WTC11 (cell line): ENCODE data around the gene COBL.

ENCODE experiments used
- CREB1 ChIP-seq: sonication (generic); formaldehyde crosslinking; IDR thresholded peaks from 2 replicates; pipeline ENCODE4 v1.8.0; 2023; ENCODE audit warnings: mild to moderate bottlenecking, missing genetic modification reagents
- ETV6 ChIP-seq: sonication (generic); formaldehyde crosslinking; IDR thresholded peaks from 2 replicates; pipeline ENCODE4 v1.8.1; 2022; ENCODE audit warnings: mild to moderate bottlenecking, missing genetic modification reagents
- IRF1 ChIP-seq: sonication (generic); formaldehyde crosslinking; IDR thresholded peaks from 2 replicates; pipeline ENCODE4 v1.8.0; 2023; ENCODE audit warnings: missing genetic modification reagents
- JAZF1 ChIP-seq: fragments of 250-450 bp; sonication (Bioruptor Pico); IDR thresholded peaks from 2 replicates; pipeline ENCODE4 v1.9.0; 2021; ENCODE audit warnings: moderate library complexity, mild to moderate bottlenecking, inconsistent platforms
- NFE2L1 ChIP-seq: sonication (generic); formaldehyde crosslinking; IDR thresholded peaks from 2 replicates; pipeline ENCODE4 v1.8.1; 2023; ENCODE audit warnings: missing genetic modification reagents
- NR2C2 ChIP-seq: sonication (generic); formaldehyde crosslinking; IDR thresholded peaks from 2 replicates; pipeline ENCODE4 v1.8.0; 2022; ENCODE audit warnings: mild to moderate bottlenecking, missing genetic modification reagents
- RELA ChIP-seq: sonication (generic); formaldehyde crosslinking; IDR thresholded peaks from 2 replicates; pipeline ENCODE4 v1.8.1; 2022; ENCODE audit warnings: missing genetic modification reagents, mild to moderate bottlenecking, borderline replicate concordance
- SP1 ChIP-seq: sonication (generic); formaldehyde crosslinking; conservative IDR thresholded peaks from 2 replicates; pipeline ENCODE4 v1.8.1; 2022; ENCODE audit warnings: missing genetic modification reagents
- USF1 ChIP-seq: sonication (generic); formaldehyde crosslinking; IDR thresholded peaks from 2 replicates; pipeline ENCODE4 v1.8.0; 2022; ENCODE audit warnings: mild to moderate bottlenecking, missing genetic modification reagents
- ZNF138 ChIP-seq: sonication (generic); formaldehyde crosslinking; conservative IDR thresholded peaks from 2 replicates; pipeline ENCODE4 v1.8.1; 2022; ENCODE audit warnings: mild to moderate bottlenecking, moderate library complexity, missing genetic modification reagents
- ZNF263 ChIP-seq: sonication (generic); formaldehyde crosslinking; IDR thresholded peaks from 2 replicates; pipeline ENCODE4 v1.8.1; 2022; ENCODE audit warnings: low read depth, mild to moderate bottlenecking, moderate library complexity, missing genetic modification reagents
- TF ChIP-seq, protein P1 (sequence below): fragments of 200-600 bp; IDR thresholded peaks from 2 replicates; pipeline ENCODE4 v1.8.0; 2022; ENCODE audit warnings: antibody characterized with exemption
- TF ChIP-seq, protein P2 (sequence below): sonication (generic); formaldehyde crosslinking; IDR thresholded peaks from 2 replicates; pipeline ENCODE4 v1.8.1; 2023; ENCODE audit warnings: mild to moderate bottlenecking, moderate library complexity, missing genetic modification reagents
- TF ChIP-seq, protein P3 (sequence below): sonication (generic); formaldehyde crosslinking; IDR thresholded peaks from 2 replicates; pipeline ENCODE4 v1.8.1; 2023; ENCODE audit warnings: mild to moderate bottlenecking, missing genetic modification reagents, moderate library complexity

- TF ChIP-seq, protein P1, sequence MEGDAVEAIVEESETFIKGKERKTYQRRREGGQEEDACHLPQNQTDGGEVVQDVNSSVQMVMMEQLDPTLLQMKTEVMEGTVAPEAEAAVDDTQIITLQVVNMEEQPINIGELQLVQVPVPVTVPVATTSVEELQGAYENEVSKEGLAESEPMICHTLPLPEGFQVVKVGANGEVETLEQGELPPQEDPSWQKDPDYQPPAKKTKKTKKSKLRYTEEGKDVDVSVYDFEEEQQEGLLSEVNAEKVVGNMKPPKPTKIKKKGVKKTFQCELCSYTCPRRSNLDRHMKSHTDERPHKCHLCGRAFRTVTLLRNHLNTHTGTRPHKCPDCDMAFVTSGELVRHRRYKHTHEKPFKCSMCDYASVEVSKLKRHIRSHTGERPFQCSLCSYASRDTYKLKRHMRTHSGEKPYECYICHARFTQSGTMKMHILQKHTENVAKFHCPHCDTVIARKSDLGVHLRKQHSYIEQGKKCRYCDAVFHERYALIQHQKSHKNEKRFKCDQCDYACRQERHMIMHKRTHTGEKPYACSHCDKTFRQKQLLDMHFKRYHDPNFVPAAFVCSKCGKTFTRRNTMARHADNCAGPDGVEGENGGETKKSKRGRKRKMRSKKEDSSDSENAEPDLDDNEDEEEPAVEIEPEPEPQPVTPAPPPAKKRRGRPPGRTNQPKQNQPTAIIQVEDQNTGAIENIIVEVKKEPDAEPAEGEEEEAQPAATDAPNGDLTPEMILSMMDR, result no peak
- no peak for TF ChIP-seq USF1 (CRISPR knock-in tag)
- TF ChIP-seq, protein P2, sequence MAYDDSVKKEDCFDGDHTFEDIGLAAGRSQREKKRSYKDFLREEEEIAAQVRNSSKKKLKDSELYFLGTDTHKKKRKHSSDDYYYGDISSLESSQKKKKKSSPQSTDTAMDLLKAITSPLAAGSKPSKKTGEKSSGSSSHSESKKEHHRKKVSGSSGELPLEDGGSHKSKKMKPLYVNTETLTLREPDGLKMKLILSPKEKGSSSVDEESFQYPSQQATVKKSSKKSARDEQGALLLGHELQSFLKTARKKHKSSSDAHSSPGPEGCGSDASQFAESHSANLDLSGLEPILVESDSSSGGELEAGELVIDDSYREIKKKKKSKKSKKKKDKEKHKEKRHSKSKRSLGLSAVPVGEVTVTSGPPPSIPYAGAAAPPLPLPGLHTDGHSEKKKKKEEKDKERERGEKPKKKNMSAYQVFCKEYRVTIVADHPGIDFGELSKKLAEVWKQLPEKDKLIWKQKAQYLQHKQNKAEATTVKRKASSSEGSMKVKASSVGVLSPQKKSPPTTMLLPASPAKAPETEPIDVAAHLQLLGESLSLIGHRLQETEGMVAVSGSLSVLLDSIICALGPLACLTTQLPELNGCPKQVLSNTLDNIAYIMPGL (CRISPR knock-in tag), result no peak
- no peak for TF ChIP-seq NR2C2 (CRISPR knock-in tag)
- no peak for TF ChIP-seq ZNF263 (CRISPR knock-in tag)
- TF ChIP-seq JAZF1, result no peak
- TF ChIP-seq IRF1 (CRISPR knock-in tag), result no peak
- TF ChIP-seq RELA (CRISPR knock-in tag), result no peak
- no peak for TF ChIP-seq CREB1
- no peak for TF ChIP-seq SP1
- no peak for TF ChIP-seq NFE2L1 (CRISPR knock-in tag)
- TF ChIP-seq ZNF138 (CRISPR knock-in tag), result no peak
- TF ChIP-seq, protein P3, sequence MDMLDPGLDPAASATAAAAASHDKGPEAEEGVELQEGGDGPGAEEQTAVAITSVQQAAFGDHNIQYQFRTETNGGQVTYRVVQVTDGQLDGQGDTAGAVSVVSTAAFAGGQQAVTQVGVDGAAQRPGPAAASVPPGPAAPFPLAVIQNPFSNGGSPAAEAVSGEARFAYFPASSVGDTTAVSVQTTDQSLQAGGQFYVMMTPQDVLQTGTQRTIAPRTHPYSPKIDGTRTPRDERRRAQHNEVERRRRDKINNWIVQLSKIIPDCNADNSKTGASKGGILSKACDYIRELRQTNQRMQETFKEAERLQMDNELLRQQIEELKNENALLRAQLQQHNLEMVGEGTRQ (CRISPR knock-in tag), result no peak
- TF ChIP-seq ETV6 (CRISPR knock-in tag), result no peak
These were observed 76.9 kb downstream of the COBL start for GRCh38 chr7:51239691-51240090.
